HepG2 (cell line): Measurements from ENCODE around the gene OR6S1. TPM values are rescaled to one million over a fixed set of nuclear protein-coding genes. Genes with fewer than 3 reads are reported as not detected.
A peak's percentile ranks its signal among the peaks of the same experiment; 100 is the strongest.

Source experiments
- ATF4 ChIP-seq, 2 experiments: fragments of 450-650 bp in 1 of 2; sonication (generic) in 1 of 2; formaldehyde crosslinking; IDR thresholded peaks; 2 replicates each; pipeline versions ENCODE4 v1.5.0 to v1.8.0; 2020 to 2022; ENCODE audit warnings: mild to moderate bottlenecking in 1 of 2, missing genetic modification reagents in 1 of 2
- CCDC6 ChIP-seq: sonication (generic); formaldehyde crosslinking; IDR thresholded peaks from 2 replicates; pipeline ENCODE4 v1.8.1; 2022; ENCODE audit warnings: mild to moderate bottlenecking, missing genetic modification reagents, moderate library complexity
- GTF2F1 ChIP-seq: fragments of 150-350 bp; IDR thresholded peaks from 2 replicates; pipeline ENCODE4 v1.6.1; 2014; ENCODE audit warnings: low read length
- KDM1A ChIP-seq: IDR thresholded peaks from 2 replicates; pipeline ENCODE4 v1.6.1; 2016; ENCODE audit warnings: missing compliant biosample characterization
- MEF2D ChIP-seq: sonication (generic); formaldehyde crosslinking; IDR thresholded peaks from 2 replicates; pipeline ENCODE4 v1.5.1; 2020; ENCODE audit warnings: mild to moderate bottlenecking, missing genetic modification reagents
- MYNN ChIP-seq: sonication (generic); formaldehyde crosslinking; IDR thresholded peaks from 2 replicates; pipeline ENCODE4 v1.4.0; 2020; ENCODE audit warnings: mild to moderate bottlenecking, low read depth, missing genetic modification reagents
- NFKB2 ChIP-seq: sonication (generic); formaldehyde crosslinking; IDR thresholded peaks from 2 replicates; pipeline ENCODE4 v1.4.0; 2020; ENCODE audit warnings: missing genetic modification reagents, borderline replicate concordance
- NR2F6 ChIP-seq, 2 experiments: IDR thresholded peaks; 2 replicates each; pipeline ENCODE4 v1.6.1; 2016; ENCODE audit warnings: antibody characterized with exemption in 1 of 2, mild to moderate bottlenecking in 1 of 2
- RAD21 ChIP-seq: fragments of 450-650 bp; formaldehyde crosslinking; IDR thresholded peaks from 2 replicates; pipeline ENCODE4 v1.5.0; 2020; ENCODE audit warnings: mild to moderate bottlenecking
- RBM22 ChIP-seq: fragments of 200-400 bp; formaldehyde crosslinking; optimal IDR thresholded peaks from 2 replicates; pipeline ENCODE3; 2017; ENCODE audit warnings: mild to moderate bottlenecking, low read length, moderate library complexity
- RCOR2 ChIP-seq: IDR thresholded peaks from 2 replicates; pipeline ENCODE4 v1.6.1; 2016; ENCODE audit warnings: missing biosample characterization, missing genetic modification reagents
- RNF219 ChIP-seq: sonication (generic); formaldehyde crosslinking; IDR thresholded peaks from 2 replicates; pipeline ENCODE4 v1.5.0; 2020; ENCODE audit warnings: mild to moderate bottlenecking, missing genetic modification reagents
- SRSF9 ChIP-seq: fragments of 200-400 bp; formaldehyde crosslinking; IDR thresholded peaks from 2 replicates; pipeline ENCODE4 v1.6.1; 2018; ENCODE audit warnings: borderline replicate concordance, mild to moderate bottlenecking, low read depth, low read length; ENCODE audit not compliant: insufficient read depth, poor library complexity, severe bottlenecking
- THAP11 ChIP-seq: IDR thresholded peaks from 2 replicates; pipeline ENCODE4 v1.6.1; 2016; ENCODE audit warnings: missing biosample characterization, missing genetic modification reagents
- THAP9 ChIP-seq: sonication (generic); formaldehyde crosslinking; IDR thresholded peaks from 2 replicates; pipeline ENCODE4; 2020; ENCODE audit warnings: missing genetic modification reagents, mild to moderate bottlenecking, borderline replicate concordance
- ZBTB33 ChIP-seq: sonication (generic); formaldehyde crosslinking; IDR thresholded peaks from 2 replicates; pipeline ENCODE4 v1.4.0; 2020; ENCODE audit warnings: missing genetic modification reagents
- ZNF160 ChIP-seq: sonication (generic); formaldehyde crosslinking; IDR thresholded peaks from 2 replicates; pipeline ENCODE4 v1.8.0; 2022; ENCODE audit warnings: mild to moderate bottlenecking, inconsistent platforms, missing genetic modification reagents
- ZNF367 ChIP-seq: sonication (generic); formaldehyde crosslinking; IDR thresholded peaks from 2 replicates; pipeline ENCODE4 v1.4.0; 2020; ENCODE audit warnings: missing genetic modification reagents, borderline replicate concordance
- ZNF510 ChIP-seq: sonication (generic); formaldehyde crosslinking; IDR thresholded peaks from 2 replicates; pipeline ENCODE4 v1.4.0; 2020; ENCODE audit warnings: low read depth, mild to moderate bottlenecking, missing genetic modification reagents
- polyA plus RNA-seq, 8 experiments: library from polyadenylated mRNA; depleted of rRNA in 3 of 8; stranded (reverse) in 7 of 8; unstranded in 1 of 8; fragments of >200 nt; fragmentation: Illumina TruSeq in 4 of 8; extraction: Trizol in 4 of 8; gene quantifications; 2 replicates each; pipeline versions ENCODE4 v1.2.1 to v1.2.3, GENCODE V29; 2011 to 2016; ENCODE audit warnings: low read depth in 4 of 8, missing spikeins in 1 of 8, mixed read lengths in 1 of 8; ENCODE audit not compliant: insufficient read depth in 1 of 8
- total RNA-seq, 5 experiments: library from RNA; depleted of rRNA; stranded (reverse); fragments of >200 nt; fragmentation: Illumina TruSeq; extraction: Trizol; gene quantifications; 2 replicates each; pipeline ENCODE4 v1.2.3, GENCODE V29; 2016; ENCODE audit warnings: low read depth in 1 of 5
- TF ChIP-seq, protein P1 (sequence below): sonication (generic); formaldehyde crosslinking; IDR thresholded peaks from 2 replicates; pipeline ENCODE4 v1.4.0; 2020; ENCODE audit warnings: mild to moderate bottlenecking, missing genetic modification reagents

The OR6S1 gene
- total and polyA plus RNA-seq, 2 of the 13 experiments (the other 11 are each of a cell fraction or from before 2014, with no cell fraction given), result 0.09 TPM; not detected in 1

DNA sequence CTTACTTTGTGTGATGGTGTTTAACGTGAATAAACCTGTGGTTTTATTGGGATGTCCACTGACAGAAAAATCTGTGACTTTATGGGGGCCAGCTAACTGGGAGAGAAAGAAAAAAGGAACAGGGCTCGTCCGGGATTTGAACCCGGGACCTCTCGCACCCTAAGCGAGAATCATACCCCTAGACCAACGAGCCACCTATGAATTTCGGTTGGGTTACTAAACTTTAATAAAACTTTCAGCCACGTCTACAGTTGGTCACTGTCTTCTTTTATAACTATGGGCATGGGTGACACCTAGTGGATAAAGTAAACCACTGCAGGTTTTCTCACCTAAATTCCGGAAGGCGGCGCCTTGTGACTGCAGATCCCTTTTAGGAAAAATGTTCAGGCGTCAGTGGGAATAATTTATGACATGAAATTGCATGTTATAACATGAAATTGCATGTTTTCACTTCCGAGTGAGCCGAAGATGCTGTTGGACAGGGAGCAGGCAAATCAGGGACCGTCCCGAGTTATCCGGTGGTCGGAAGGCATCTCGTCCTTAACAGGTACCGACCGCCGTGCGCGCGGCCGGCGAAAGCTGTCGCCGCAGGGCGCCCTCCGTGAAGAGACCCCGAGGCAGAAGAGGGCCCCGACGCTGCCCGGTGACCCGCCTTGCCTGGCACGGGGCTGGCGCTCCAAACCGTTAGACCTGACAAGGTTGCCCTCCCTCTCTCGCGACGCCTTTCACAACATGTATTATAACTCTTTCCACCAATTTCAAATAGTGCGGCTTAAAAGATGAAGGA, 32.1 kb downstream of the OR6S1 start (continued):
- TF ChIP-seq ATF4 (CRISPR knock-in tag; IDR thresholded peaks at IDR 0.05) (no peak), ZNF367 (no peak), CCDC6 (CRISPR knock-in tag) (peak; percentile 84; the same call in 1 of the 2 replicates), NFKB2 (CRISPR knock-in tag) (peak; percentile 72; the same call in 1 of the 2 replicates), ZNF510 (CRISPR knock-in tag) (0 out of 2 replicates have a peak, but pooled peaks have one; percentile 4), MYNN (CRISPR knock-in tag) (no peak), RCOR2 (CRISPR knock-in tag) (peak; percentile 35; the same call in 1 of the 2 replicates), SRSF9 (no peak), ZBTB33 (0 out of 2 replicates have a peak, but pooled peaks have one; percentile 74), NR2F6 (IDR thresholded peaks at IDR 0.05) (peak; percentile 57; the same call in 1 of the 2 replicates), NR2F6 (CRISPR knock-in tag; IDR thresholded peaks at IDR 0.05) (peak; percentile 39), MEF2D (0 out of 2 replicates have a peak, but pooled peaks have one; percentile 15), ZNF160 (CRISPR knock-in tag) (no peak), RNF219 (no peak), GTF2F1 (0 out of 2 replicates have a peak, but pooled peaks have one; percentile 48), KDM1A (CRISPR knock-in tag) (peak; percentile 3; the same call in 1 of the 2 replicates), THAP9 (CRISPR knock-in tag) (peak; percentile 69; the same call in 1 of the 2 replicates), THAP11 (CRISPR knock-in tag) (peak; percentile 71), RBM22 (peak; percentile 93), RAD21 (CRISPR knock-in tag) (peak; percentile 93)
- TF ChIP-seq, protein P1, sequence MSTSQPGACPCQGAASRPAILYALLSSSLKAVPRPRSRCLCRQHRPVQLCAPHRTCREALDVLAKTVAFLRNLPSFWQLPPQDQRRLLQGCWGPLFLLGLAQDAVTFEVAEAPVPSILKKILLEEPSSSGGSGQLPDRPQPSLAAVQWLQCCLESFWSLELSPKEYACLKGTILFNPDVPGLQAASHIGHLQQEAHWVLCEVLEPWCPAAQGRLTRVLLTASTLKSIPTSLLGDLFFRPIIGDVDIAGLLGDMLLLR (CRISPR knock-in tag), result 0 out of 2 replicates have a peak, but pooled peaks have one; percentile 39
